ENCODE results near the gene SLC23A1.
"Not testable (repeated sequence)": the region's sequence is repeated elsewhere in the genome, so short reads cannot be mapped to it uniquely, and the experiment has no call there.

SLC23A1 gene
- 0 to 1.9 (median 0) reads per million in 17 experiments for total RNA-seq

- DNase-seq: no peak
These were observed at the start of gene SLC23A1 for GRCh38 chr5:139383275-139383992. SLC23A1 (minus strand) TSS chr5:139383297; CDS start chr5:139383253, 44 bp downstream.

GRCh38 chr5:139431706-139432105 lies 48.6 kb upstream of the SLC23A1 start:
- no peak for DNase-seq

- no peak for DNase-seq
These were observed 46.9 kb upstream of the SLC23A1 start for GRCh38 chr5:139430015-139430414.

GRCh38 chr5:139426203-139426885 lies 43.2 kb upstream of the SLC23A1 start:
- no peak for DNase-seq

- no peak for DNase-seq
These were observed 42.4 kb upstream of the SLC23A1 start for GRCh38 chr5:139425497-139425896.

- peak; percentile 67 to 82 (median 78) for DNase-seq
These were observed 39.3 kb upstream of the SLC23A1 start for GRCh38 chr5:139422307-139422893.

GRCh38 chr5:139419226-139420192 lies 36.4 kb upstream of the SLC23A1 start:
- no peak for DNase-seq

GRCh38 chr5:139418793-139419192 lies 35.7 kb upstream of the SLC23A1 start:
- DNase-seq: no peak

GRCh38 chr5:139417214-139417613 lies 34.1 kb upstream of the SLC23A1 start:
- no peak for DNase-seq

GRCh38 chr5:139416651-139417050 lies 33.6 kb upstream of the SLC23A1 start:
- no peak for DNase-seq

GRCh38 chr5:139415869-139416268 lies 32.8 kb upstream of the SLC23A1 start:
- no peak for DNase-seq

- no peak for DNase-seq
These were observed 32.2 kb upstream of the SLC23A1 start for GRCh38 chr5:139415221-139415861.

- no peak for DNase-seq
These were observed 31.6 kb upstream of the SLC23A1 start for GRCh38 chr5:139414581-139415130.

- DNase-seq: no peak
These were observed 30.9 kb upstream of the SLC23A1 start for GRCh38 chr5:139413963-139414362.

- DNase-seq: no peak
These were observed 30.1 kb upstream of the SLC23A1 start for GRCh38 chr5:139413153-139413552.

GRCh38 chr5:139410993-139411828 lies 28.1 kb upstream of the SLC23A1 start:
- DNase-seq: no peak

GRCh38 chr5:139410121-139410992 lies 27.3 kb upstream of the SLC23A1 start:
- no peak for DNase-seq

GRCh38 chr5:139409116-139409515 lies 26.0 kb upstream of the SLC23A1 start:
- DNase-seq: not testable (repeated sequence)

- no peak for DNase-seq
These were observed 25.1 kb upstream of the SLC23A1 start for GRCh38 chr5:139408191-139408590.

GRCh38 chr5:139407517-139407916 lies 24.4 kb upstream of the SLC23A1 start:
- DNase-seq: no peak

All from suppressor macrophage (primary cell).